Progenitor cell of endocrine pancreas (in vitro differentiated cells): ENCODE results near the gene TMEM97. TPM values are rescaled to one million over a fixed set of nuclear protein-coding genes. Genes with fewer than 3 reads are reported as not detected.

ENCODE experiments used
- DNase-seq: peaks from one replicate; pipeline ENCODE4 v3.0.0; 2021; ENCODE audit warnings: low spot score; ENCODE audit not compliant: unreplicated experiment
- H3K27ac Mint-ChIP-seq: 2 replicates; pipeline ENCODE4 v1.8.0; 2021; ENCODE audit warnings: mild to moderate bottlenecking, moderate library complexity, mixed read lengths
- H3K27me3 Mint-ChIP-seq: 2 replicates; pipeline ENCODE4 v1.8.0; 2021; ENCODE audit warnings: mixed read lengths
- H3K36me3 Mint-ChIP-seq: 2 replicates; pipeline ENCODE4 v1.8.0; 2022; ENCODE audit warnings: mixed read lengths; ENCODE audit not compliant: insufficient read depth
- H3K4me1 Mint-ChIP-seq: 2 replicates; pipeline ENCODE4 v1.8.0; 2021; ENCODE audit warnings: low read depth, mixed read lengths
- H3K4me3 Mint-ChIP-seq: 2 replicates; pipeline ENCODE4 v1.8.0; 2021; ENCODE audit warnings: low read depth, mild to moderate bottlenecking, moderate library complexity, mixed read lengths
- H3K9me3 Mint-ChIP-seq: 2 replicates; pipeline ENCODE4 v1.8.0; 2021; ENCODE audit warnings: low read depth, mixed read lengths
- total RNA-seq: library from RNA; stranded (reverse); gene quantifications from 2 replicates; pipeline ENCODE4 v1.2.1, GENCODE V29; 2021
- TF ChIP-seq, protein P1 (sequence below): fragments of 200-600 bp; sonication (generic); IDR thresholded peaks from one replicate; pipeline ENCODE4 v1.5.0; 2021; ENCODE audit warnings: antibody characterized with exemption, mild to moderate bottlenecking; ENCODE audit not compliant: unreplicated experiment

The TMEM97 gene
- total RNA-seq, 1 donor from 2014 or later, result 102 TPM

DNA sequence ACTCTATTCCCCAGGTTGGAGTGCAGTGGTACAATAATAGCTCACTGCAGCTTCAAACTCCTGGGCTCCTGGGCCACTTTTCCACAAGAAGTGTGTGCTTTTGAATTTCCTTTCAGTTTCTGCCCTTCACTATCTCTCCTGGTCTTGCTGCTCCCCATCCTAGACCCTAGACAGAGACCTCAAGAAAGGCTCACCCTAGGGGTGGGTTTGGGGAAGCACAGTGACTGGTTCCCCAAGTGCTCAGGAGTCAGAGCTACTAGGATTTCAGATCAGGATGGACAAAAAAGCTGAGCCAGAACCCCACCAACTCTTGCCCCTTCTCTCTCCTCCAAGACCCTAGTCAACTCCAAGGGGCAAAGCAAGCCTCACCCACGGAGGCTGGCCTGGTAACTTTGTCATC, 47.6 kb downstream of the TMEM97 start:
- Mint-ChIP-seq H3K9me3 (no peaks in the 10 kb centered on the region), H3K4me1 (peaks cover 31% of the 10 kb centered on the region), H3K36me3 (no peaks in the 10 kb centered on the region), H3K27me3 (no peaks in the 10 kb centered on the region), H3K4me3 (no peak overlapping the region), H3K27ac (peak overlapping the region; percentile 41)
- TF ChIP-seq, protein P1, sequence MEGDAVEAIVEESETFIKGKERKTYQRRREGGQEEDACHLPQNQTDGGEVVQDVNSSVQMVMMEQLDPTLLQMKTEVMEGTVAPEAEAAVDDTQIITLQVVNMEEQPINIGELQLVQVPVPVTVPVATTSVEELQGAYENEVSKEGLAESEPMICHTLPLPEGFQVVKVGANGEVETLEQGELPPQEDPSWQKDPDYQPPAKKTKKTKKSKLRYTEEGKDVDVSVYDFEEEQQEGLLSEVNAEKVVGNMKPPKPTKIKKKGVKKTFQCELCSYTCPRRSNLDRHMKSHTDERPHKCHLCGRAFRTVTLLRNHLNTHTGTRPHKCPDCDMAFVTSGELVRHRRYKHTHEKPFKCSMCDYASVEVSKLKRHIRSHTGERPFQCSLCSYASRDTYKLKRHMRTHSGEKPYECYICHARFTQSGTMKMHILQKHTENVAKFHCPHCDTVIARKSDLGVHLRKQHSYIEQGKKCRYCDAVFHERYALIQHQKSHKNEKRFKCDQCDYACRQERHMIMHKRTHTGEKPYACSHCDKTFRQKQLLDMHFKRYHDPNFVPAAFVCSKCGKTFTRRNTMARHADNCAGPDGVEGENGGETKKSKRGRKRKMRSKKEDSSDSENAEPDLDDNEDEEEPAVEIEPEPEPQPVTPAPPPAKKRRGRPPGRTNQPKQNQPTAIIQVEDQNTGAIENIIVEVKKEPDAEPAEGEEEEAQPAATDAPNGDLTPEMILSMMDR, result no peak
- DNase-seq, result no peak

DNA sequence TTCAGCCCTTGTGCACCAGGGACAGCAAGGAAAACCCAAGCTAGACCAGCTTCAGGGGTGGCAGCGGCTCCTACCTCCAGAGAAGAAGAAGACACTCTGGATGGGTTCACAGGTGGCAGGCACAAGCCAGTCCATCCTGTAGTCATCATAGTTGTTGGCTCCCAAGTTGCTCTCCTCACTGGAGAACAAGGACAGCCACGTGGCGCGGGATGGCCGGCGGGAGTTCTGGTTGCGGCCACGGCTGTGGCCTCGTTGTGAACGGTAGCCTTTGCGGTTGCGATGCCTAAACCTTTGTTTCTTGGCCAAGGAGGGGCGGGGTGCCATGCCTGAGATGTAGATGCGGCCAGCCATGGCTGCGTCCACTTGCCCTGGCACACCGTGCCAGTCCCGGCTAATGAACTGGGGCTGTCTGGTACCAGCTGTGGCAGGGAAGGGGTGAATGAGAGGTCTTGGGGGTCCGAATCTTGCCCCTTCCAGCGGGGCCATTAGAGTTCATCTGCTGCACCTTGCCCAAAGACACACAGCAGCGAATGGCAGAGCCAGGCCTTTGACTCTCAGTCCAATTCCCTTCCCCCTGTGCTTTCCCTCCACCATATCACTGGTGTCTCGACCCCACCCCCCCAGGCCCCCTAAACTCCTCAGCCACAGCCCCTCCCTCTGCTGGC, 48.8 kb downstream of the TMEM97 start:
- Mint-ChIP-seq H3K27ac (peak overlapping the region; percentile 92), H3K4me1 (peaks cover 31% of the 10 kb centered on the region), H3K36me3 (no peaks in the 10 kb centered on the region), H3K9me3 (no peaks in the 10 kb centered on the region), H3K4me3 (peak overlapping the region; percentile 50), H3K27me3 (peaks cover 4% of the 10 kb centered on the region)
- no peak for DNase-seq
- TF ChIP-seq, protein P1, result no peak

DNA sequence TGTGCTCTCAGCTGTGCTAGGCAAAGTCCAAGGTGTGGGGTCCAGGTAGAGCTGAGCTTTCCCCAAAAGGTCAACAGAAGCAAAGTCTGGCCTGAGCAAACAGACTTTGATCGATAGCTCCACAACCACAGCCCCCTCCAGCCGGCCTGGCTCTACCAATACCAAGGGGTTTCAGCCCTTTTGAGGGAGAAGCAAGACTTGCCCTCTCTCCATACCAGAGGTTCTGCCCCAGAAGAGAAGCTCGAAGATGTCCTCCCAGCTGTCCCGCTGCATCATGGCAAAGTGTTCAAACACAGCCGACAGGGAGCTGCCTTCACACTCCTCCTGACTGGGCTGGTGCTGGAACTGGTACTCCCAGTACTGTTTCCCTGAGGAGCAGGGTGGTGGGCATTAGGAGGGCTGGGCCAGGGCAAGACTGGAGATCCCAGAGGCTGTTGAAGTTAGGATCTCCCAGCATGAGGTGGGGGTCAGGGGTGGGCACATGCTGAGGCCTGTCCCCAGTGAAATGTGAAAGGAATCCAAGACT, 49.4 kb downstream of the TMEM97 start:
- Mint-ChIP-seq H3K27me3 (peaks cover 10% of the 10 kb centered on the region), H3K36me3 (no peaks in the 10 kb centered on the region), H3K4me1 (peaks cover 31% of the 10 kb centered on the region), H3K9me3 (no peaks in the 10 kb centered on the region), H3K27ac (peak overlapping the region; percentile 92), H3K4me3 (peak overlapping the region; percentile 50)
- DNase-seq, result no peak
- TF ChIP-seq, protein P1, result no peak

DNA sequence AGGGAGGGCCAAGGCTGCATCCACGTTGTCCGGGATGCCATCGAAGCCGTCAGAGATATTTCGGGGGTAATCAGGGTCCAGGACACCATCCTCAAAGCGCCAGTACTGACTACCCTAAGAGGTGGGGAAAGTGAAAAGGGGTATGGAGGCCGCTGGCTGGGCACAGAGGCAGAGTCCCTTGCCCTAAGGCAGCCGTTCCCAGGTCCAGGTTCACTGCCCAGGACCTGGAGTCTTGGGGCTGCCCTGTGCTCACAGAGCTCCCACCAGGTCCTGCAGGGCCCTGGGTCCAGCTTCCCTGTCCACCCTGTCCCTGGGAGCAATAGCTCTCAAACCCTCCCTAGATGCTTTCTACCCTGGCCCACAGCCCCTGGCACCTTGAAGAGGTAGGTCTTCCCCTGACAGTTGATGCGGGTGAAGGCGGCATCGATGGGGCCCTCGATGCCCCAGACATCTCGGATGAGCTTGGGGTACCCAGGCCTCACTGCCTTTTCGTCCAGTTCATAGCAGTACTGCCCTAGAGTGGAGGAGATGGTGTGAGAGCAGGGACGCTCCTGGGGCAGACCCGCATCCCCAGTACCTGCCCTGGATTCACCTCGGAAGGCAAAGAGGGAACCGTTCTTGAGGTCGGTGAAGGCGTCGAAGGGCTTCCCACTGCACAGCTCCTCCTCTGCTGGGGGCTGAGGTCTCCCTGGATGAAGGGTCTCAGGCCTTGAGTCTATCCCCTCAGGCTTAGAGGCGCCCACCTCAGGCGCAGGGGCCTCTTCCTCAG, 50.1 kb downstream of the TMEM97 start:
- Mint-ChIP-seq H3K27me3 (peaks cover 15% of the 10 kb centered on the region), H3K9me3 (no peaks in the 10 kb centered on the region), H3K4me3 (peak overlapping the region; percentile 64), H3K27ac (peak overlapping the region; percentile 96), H3K4me1 (peaks cover 33% of the 10 kb centered on the region), H3K36me3 (no peaks in the 10 kb centered on the region)
- TF ChIP-seq, protein P1, result no peak
- no peak for DNase-seq

DNA sequence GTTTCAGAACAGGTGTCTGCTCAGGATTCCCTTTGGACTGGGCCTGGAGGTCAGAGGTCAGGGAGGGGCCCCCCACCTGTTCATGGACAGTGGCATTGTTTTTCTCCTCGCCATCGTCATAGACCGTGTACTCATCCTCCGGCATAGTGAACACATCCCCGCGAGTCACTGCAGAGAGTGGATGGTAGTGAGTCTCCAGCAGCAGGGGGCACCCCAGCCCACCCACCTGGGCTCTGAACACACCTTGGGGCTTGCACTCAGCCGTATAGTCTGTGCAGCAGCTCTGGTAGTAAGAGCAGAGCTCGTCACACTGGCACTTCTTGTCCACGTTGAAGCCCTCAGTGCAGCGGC, 50.7 kb downstream of the TMEM97 start:
- peak overlapping the region; percentile 96 for H3K27ac Mint-ChIP-seq
- DNase-seq, result no peak
- TF ChIP-seq, protein P1, result no peak
- peak overlapping the region; percentile 64 for H3K4me3 Mint-ChIP-seq
- H3K4me1 Mint-ChIP-seq, result peaks cover 33% of the 10 kb centered on the region
- no peaks in the 10 kb centered on the region for H3K36me3 Mint-ChIP-seq
- H3K9me3 Mint-ChIP-seq, result no peaks in the 10 kb centered on the region
- H3K27me3 Mint-ChIP-seq, result peaks cover 15% of the 10 kb centered on the region
